GM12873 (cell line): ENCODE measurements around the gene CRYGD.

Experiments
- CTCF ChIP-seq: IDR thresholded peaks from 2 replicates; pipeline ENCODE4 v1.5.1; 2012; ENCODE audit warnings: low read depth, mild to moderate bottlenecking, moderate library complexity, low read length, control low read depth; ENCODE audit not compliant: insufficient read depth; ENCODE audit errors: missing control alignments

CRYGD gene

GRCh38 chr2:208128136-208128535 is 3.8 kb upstream of the CRYGD start:
- no peak for TF ChIP-seq CTCF

GRCh38 chr2:208127090-208127489 is 2.8 kb upstream of the CRYGD start:
- TF ChIP-seq CTCF, result no peak

- TF ChIP-seq CTCF, result no peak
Measured at GRCh38 chr2:208125251-208125650, 927 bp upstream of the CRYGD start.

- no peak for TF ChIP-seq CTCF
Measured at GRCh38 chr2:208122248-208122647, 2.1 kb downstream of the CRYGD start.

- TF ChIP-seq CTCF, result no peak
Measured at GRCh38 chr2:208118918-208119317, 5.4 kb downstream of the CRYGD start.

- TF ChIP-seq CTCF, result no peak
Measured at GRCh38 chr2:208112969-208113368, 11.4 kb downstream of the CRYGD start.

GRCh38 chr2:208103616-208104015 is 20.7 kb downstream of the CRYGD start:
- no peak for TF ChIP-seq CTCF
